ENCODE measurements around the gene KCNMA1.

The KCNMA1 gene

DNA sequence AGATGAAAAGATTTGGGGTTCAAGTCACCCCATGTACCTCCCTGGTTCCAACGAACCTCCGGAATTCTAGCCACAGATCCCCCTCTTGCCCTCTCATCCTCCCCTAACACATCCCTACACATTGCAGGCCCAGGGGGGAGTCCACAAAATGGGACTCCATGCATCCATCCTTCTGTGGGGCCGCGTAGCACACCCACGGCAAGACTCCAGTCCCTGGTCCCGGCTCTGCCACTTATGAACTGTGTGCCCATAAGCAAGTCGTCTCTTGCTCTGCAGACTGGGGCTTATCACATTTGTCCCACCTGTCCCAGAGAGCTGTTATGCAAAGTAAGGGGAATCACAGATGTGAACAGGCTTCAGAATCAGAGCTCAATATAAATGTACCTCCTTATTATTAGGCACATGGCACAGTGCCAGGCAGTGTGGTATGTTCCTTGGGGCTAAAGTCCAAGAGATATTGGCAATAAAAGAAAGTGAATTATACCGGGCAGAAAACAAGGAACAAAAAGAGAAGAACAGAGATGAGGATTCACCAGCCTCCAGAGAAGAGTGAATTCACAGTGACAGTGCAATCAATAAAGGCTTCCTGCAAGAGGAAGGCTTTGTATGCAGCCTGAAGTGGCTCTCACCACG lies 73.9 kb downstream of the KCNMA1 start:
- peaks cover 30% of the 10 kb centered on the region for H3K4me1 ChIP-seq (ENCODE audit: control insufficient read depth, insufficient read depth, low read depth, low read length)
- H3K4ac ChIP-seq (ENCODE audit: low read depth in 1 of 2, low read length in 2 of 2): no peak overlapping the region
- no peak overlapping the region for H3K18ac ChIP-seq (ENCODE audit: low read depth in 1 of 2, low read length in 2 of 2)
- no peak overlapping the region for H2AFZ ChIP-seq (ENCODE audit: low read depth, low read length)
- H3K23ac ChIP-seq (ENCODE audit: low read length in 2 of 2): no peak overlapping the region
- H2BK15ac ChIP-seq (ENCODE audit: low read depth, poor library complexity, severe bottlenecking): no peak overlapping the region
- DNase-seq: no peak
- no peak overlapping the region for H3K14ac ChIP-seq (ENCODE audit: low read length in 2 of 2)
- H4K8ac ChIP-seq (ENCODE audit: low read length): no peak overlapping the region
- no peak overlapping the region for H3K4me2 ChIP-seq (ENCODE audit: low read length, poor library complexity, severe bottlenecking)
- no peak overlapping the region for H3K9ac ChIP-seq (ENCODE audit: low read length)
- peak overlapping the region; percentile 9 for H2AK5ac ChIP-seq (ENCODE audit: low read length, severe bottlenecking)
- no peak overlapping the region for H2BK12ac ChIP-seq (ENCODE audit: low read length in 2 of 2)
- no peaks in the 10 kb centered on the region for H3K36me3 ChIP-seq (ENCODE audit: control insufficient read depth in 1 of 2, insufficient read depth in 2 of 2, low read depth in 1 of 2, low read length in 2 of 2)
- H3K4me3 ChIP-seq (ENCODE audit: insufficient read depth in 1 of 2, low read depth in 1 of 2, low read length in 2 of 2): no peak overlapping the region
- no peak overlapping the region for H2BK5ac ChIP-seq (ENCODE audit: low read depth, low read length, poor library complexity, severe bottlenecking)
- H3K9me3 ChIP-seq (ENCODE audit: control insufficient read depth, low read length): no peaks in the 10 kb centered on the region
- H2BK120ac ChIP-seq (ENCODE audit: low read depth, low read length): no peak overlapping the region
- 99% methylated on average over 9 of the region's 9 CpGs for WGBS
- H3K27ac ChIP-seq (ENCODE audit: low read length, poor library complexity, severe bottlenecking): no peak overlapping the region
- H3K27me3 ChIP-seq (ENCODE audit: control insufficient read depth in 1 of 2, insufficient read depth in 1 of 2, low read length in 2 of 2): no peaks in the 10 kb centered on the region
- H3K79me1 ChIP-seq (replicated peaks; ENCODE audit: low read length, poor library complexity, severe bottlenecking): peaks cover 26% of the 10 kb centered on the region
- H4K91ac ChIP-seq (ENCODE audit: low read length): no peak overlapping the region

DNA sequence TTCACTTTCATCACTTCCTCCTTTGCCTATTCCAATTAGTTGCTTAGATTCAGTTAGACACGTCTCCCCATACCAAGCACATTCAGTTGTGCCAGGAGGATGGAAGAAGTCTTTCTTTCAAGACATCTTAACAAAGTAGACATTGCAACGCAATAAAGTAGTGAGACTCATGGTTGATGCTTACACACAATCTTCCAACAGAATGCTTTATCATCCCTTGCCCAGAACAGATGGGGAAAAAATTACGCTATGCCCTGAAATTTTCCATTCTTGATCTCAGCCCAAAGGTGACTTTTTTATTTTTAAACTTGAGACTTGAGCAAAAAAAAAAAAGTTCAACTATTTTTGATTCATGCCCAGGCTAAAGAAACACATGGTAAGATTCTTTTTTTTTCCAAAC lies 74.9 kb downstream of the KCNMA1 start:
- H3K9ac ChIP-seq (ENCODE audit: low read length): no peak overlapping the region
- H3K4me1 ChIP-seq (ENCODE audit: control insufficient read depth, insufficient read depth, low read depth, low read length): peaks cover 30% of the 10 kb centered on the region
- H2BK12ac ChIP-seq (ENCODE audit: low read length in 2 of 2): no peak overlapping the region
- H4K91ac ChIP-seq (ENCODE audit: low read length): no peak overlapping the region
- H3K4me2 ChIP-seq (ENCODE audit: low read length, poor library complexity, severe bottlenecking): no peak overlapping the region
- no peak overlapping the region for H2BK15ac ChIP-seq (ENCODE audit: low read depth, poor library complexity, severe bottlenecking)
- no peak overlapping the region for H2BK5ac ChIP-seq (ENCODE audit: low read depth, low read length, poor library complexity, severe bottlenecking)
- no peak overlapping the region for H3K23ac ChIP-seq (ENCODE audit: low read length in 2 of 2)
- WGBS: 90% methylated on average over 3 of the region's 3 CpGs
- no peak overlapping the region for H3K18ac ChIP-seq (ENCODE audit: low read depth in 1 of 2, low read length in 2 of 2)
- no peak overlapping the region for H3K14ac ChIP-seq (ENCODE audit: low read length in 2 of 2)
- no peak overlapping the region for H2BK120ac ChIP-seq (ENCODE audit: low read depth, low read length)
- H3K4me3 ChIP-seq (ENCODE audit: insufficient read depth in 1 of 2, low read depth in 1 of 2, low read length in 2 of 2): no peak overlapping the region
- H3K9me3 ChIP-seq (ENCODE audit: control insufficient read depth, low read length): no peaks in the 10 kb centered on the region
- no peak for DNase-seq
- no peaks in the 10 kb centered on the region for H3K27me3 ChIP-seq (ENCODE audit: control insufficient read depth in 1 of 2, insufficient read depth in 1 of 2, low read length in 2 of 2)
- no peak overlapping the region for H3K4ac ChIP-seq (ENCODE audit: low read depth in 1 of 2, low read length in 2 of 2)
- H2AFZ ChIP-seq (ENCODE audit: low read depth, low read length): no peak overlapping the region
- no peak overlapping the region for H3K27ac ChIP-seq (ENCODE audit: low read length, poor library complexity, severe bottlenecking)
- H2AK5ac ChIP-seq (ENCODE audit: low read length, severe bottlenecking): no peak overlapping the region
- peaks cover 26% of the 10 kb centered on the region for H3K79me1 ChIP-seq (replicated peaks; ENCODE audit: low read length, poor library complexity, severe bottlenecking)
- no peaks in the 10 kb centered on the region for H3K36me3 ChIP-seq (ENCODE audit: control insufficient read depth in 1 of 2, insufficient read depth in 2 of 2, low read depth in 1 of 2, low read length in 2 of 2)
- H4K8ac ChIP-seq (ENCODE audit: low read length): no peak overlapping the region

DNA sequence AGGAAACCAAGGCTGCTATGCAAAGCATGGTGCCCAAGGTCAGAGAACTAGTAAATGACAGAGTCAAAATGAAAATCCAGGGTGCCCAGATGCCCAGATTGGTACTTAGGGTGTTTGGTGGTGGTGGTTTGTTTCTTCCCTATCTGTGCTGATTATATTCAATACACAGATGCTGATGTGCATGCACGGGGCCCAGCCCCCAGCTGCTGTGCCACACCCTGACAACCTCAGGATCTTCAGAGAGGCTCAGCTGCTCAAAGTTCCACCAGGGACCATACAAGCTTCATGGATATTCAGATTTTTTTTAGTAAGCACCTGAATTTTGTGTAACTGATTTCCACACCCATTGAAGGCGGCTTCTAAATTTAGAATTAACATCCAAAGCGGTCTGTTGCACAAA lies 75.6 kb downstream of the KCNMA1 start:
- H3K9me3 ChIP-seq (ENCODE audit: control insufficient read depth, low read length): no peaks in the 10 kb centered on the region
- 75% methylated on average over 3 of the region's 3 CpGs for WGBS
- no peak overlapping the region for H3K23ac ChIP-seq (ENCODE audit: low read length in 2 of 2)
- no peak overlapping the region for H3K18ac ChIP-seq (ENCODE audit: low read depth in 1 of 2, low read length in 2 of 2)
- H4K91ac ChIP-seq (ENCODE audit: low read length): no peak overlapping the region
- no peak overlapping the region for H2AFZ ChIP-seq (ENCODE audit: low read depth, low read length)
- H2BK120ac ChIP-seq (ENCODE audit: low read depth, low read length): no peak overlapping the region
- H3K4me2 ChIP-seq (ENCODE audit: low read length, poor library complexity, severe bottlenecking): no peak overlapping the region
- H3K9ac ChIP-seq (ENCODE audit: low read length): no peak overlapping the region
- no peak overlapping the region for H2BK12ac ChIP-seq (ENCODE audit: low read length in 2 of 2)
- no peak overlapping the region for H3K4me3 ChIP-seq (ENCODE audit: insufficient read depth in 1 of 2, low read depth in 1 of 2, low read length in 2 of 2)
- peaks cover 23% of the 10 kb centered on the region for H3K79me1 ChIP-seq (replicated peaks; ENCODE audit: low read length, poor library complexity, severe bottlenecking)
- no peak overlapping the region for H3K27ac ChIP-seq (ENCODE audit: low read length, poor library complexity, severe bottlenecking)
- no peak overlapping the region for H4K8ac ChIP-seq (ENCODE audit: low read length)
- H2BK5ac ChIP-seq (ENCODE audit: low read depth, low read length, poor library complexity, severe bottlenecking): no peak overlapping the region
- H3K36me3 ChIP-seq (ENCODE audit: control insufficient read depth in 1 of 2, insufficient read depth in 2 of 2, low read depth in 1 of 2, low read length in 2 of 2): no peaks in the 10 kb centered on the region
- no peak overlapping the region for H2BK15ac ChIP-seq (ENCODE audit: low read depth, poor library complexity, severe bottlenecking)
- no peak overlapping the region for H3K14ac ChIP-seq (ENCODE audit: low read length in 2 of 2)
- H3K27me3 ChIP-seq (ENCODE audit: control insufficient read depth in 1 of 2, insufficient read depth in 1 of 2, low read length in 2 of 2): no peaks in the 10 kb centered on the region
- no peak for DNase-seq
- H2AK5ac ChIP-seq (ENCODE audit: low read length, severe bottlenecking): peak overlapping the region; percentile 42
- no peak overlapping the region for H3K4ac ChIP-seq (ENCODE audit: low read depth in 1 of 2, low read length in 2 of 2)
- H3K4me1 ChIP-seq (ENCODE audit: control insufficient read depth, insufficient read depth, low read depth, low read length): peaks cover 27% of the 10 kb centered on the region

DNA sequence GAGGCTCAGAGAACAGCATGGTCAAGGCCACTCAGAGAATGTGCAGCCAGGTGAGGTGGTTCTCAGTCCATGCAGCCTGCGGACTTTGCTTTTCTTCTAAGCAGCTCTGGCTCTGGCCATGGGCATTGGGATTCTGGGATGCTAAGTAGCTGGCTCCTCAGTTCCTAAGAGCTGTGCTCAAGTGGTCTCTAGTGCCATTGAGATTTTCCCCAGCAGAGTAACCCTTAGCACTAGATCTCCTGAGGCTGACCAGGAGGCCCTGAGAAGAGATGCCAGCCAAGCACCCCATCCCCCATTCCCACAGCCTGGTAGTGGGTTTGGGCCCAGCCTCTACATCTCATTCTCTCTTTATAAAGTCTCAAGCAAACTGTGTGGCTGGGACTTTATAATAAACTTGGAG lies 77.1 kb downstream of the KCNMA1 start:
- Histone ChIP-seq H3K4me3 (ENCODE audit: insufficient read depth in 1 of 2, low read depth in 1 of 2, low read length in 2 of 2) (no peak overlapping the region), H3K36me3 (ENCODE audit: control insufficient read depth in 1 of 2, insufficient read depth in 2 of 2, low read depth in 1 of 2, low read length in 2 of 2) (no peaks in the 10 kb centered on the region), H2BK120ac (ENCODE audit: low read depth, low read length) (no peak overlapping the region), H4K8ac (ENCODE audit: low read length) (peak overlapping the region; percentile 29), H3K27me3 (ENCODE audit: control insufficient read depth in 1 of 2, insufficient read depth in 1 of 2, low read length in 2 of 2) (no peaks in the 10 kb centered on the region), H2AK5ac (ENCODE audit: low read length, severe bottlenecking) (no peak overlapping the region), H3K9me3 (ENCODE audit: control insufficient read depth, low read length) (no peaks in the 10 kb centered on the region), H2BK15ac (ENCODE audit: low read depth, poor library complexity, severe bottlenecking) (no peak overlapping the region), H3K27ac (ENCODE audit: low read length, poor library complexity, severe bottlenecking) (no peak overlapping the region), H3K4me2 (ENCODE audit: low read length, poor library complexity, severe bottlenecking) (no peak overlapping the region), H4K91ac (ENCODE audit: low read length) (no peak overlapping the region), H2BK12ac (ENCODE audit: low read length in 2 of 2) (no peak overlapping the region), H3K18ac (ENCODE audit: low read depth in 1 of 2, low read length in 2 of 2) (no peak overlapping the region), H3K23ac (ENCODE audit: low read length in 2 of 2) (no peak overlapping the region), H3K9ac (ENCODE audit: low read length) (no peak overlapping the region), H3K14ac (ENCODE audit: low read length in 2 of 2) (no peak overlapping the region), H2BK5ac (ENCODE audit: low read depth, low read length, poor library complexity, severe bottlenecking) (no peak overlapping the region), H3K4me1 (ENCODE audit: control insufficient read depth, insufficient read depth, low read depth, low read length) (peaks cover 17% of the 10 kb centered on the region), H2AFZ (ENCODE audit: low read depth, low read length) (no peak overlapping the region), H3K4ac (ENCODE audit: low read depth in 1 of 2, low read length in 2 of 2) (no peak overlapping the region), H3K79me1 (replicated peaks; ENCODE audit: low read length, poor library complexity, severe bottlenecking) (peaks cover 21% of the 10 kb centered on the region)
- WGBS: 100% methylated on average over 1 of the region's 1 CpG
- DNase-seq: no peak

Measured in mesenchymal stem cell (in vitro differentiated cells and primary cell).